Activated T-cell treated with anti-CD3 and anti-CD28 coated beads, Interleukin-2, amount 50 U/mL, for 4 hours (primary cell): Measurements from ENCODE around the gene ABI2. TPM values are rescaled to one million over a fixed set of nuclear protein-coding genes. Genes with fewer than 3 reads are reported as not detected.

ENCODE experiments used
- total RNA-seq, 3 donors: library from RNA; stranded (reverse); gene quantifications; one replicate each; pipeline ENCODE4 v1.2.1, GENCODE V29; 2021

The ABI2 gene
- total RNA-seq, 3 donors from 2014 or later: 12.9 to 16.3 (median 13.4) TPM

Other genes with a start within 250 kb of the ABI2 start
- 10 to 100 TPM; 27.5 to 30.4 (median 28.8) TPM for gene CYP20A1, start 89.4 kb upstream of the ABI2 start, total RNA-seq
- 10 to 100 TPM; 12.0 to 12.9 (median 12.8) TPM for gene RAPH1, start 206.9 kb downstream of the ABI2 start, total RNA-seq